Fibroblast of the conjunctiva (primary cell): Measurements from ENCODE around the gene PCP4.
"Not testable (repeated sequence)": the region's sequence is repeated elsewhere in the genome, so short reads cannot be mapped to it uniquely, and the experiment has no call there.

Experiments
- DNase-seq: peaks from one replicate; pipeline ENCODE4 v3.0.0-alpha.2; 2010; ENCODE audit warnings: low read depth

PCP4 gene

GRCh38 chr21:39866093-39866492 lies 1.1 kb upstream of the PCP4 start:
- no peak for DNase-seq

- DNase-seq: no peak
Measured at GRCh38 chr21:39869141-39869818, 2.0 kb downstream of the PCP4 start.

- DNase-seq: no peak
Measured at GRCh38 chr21:39873687-39874086, 6.4 kb downstream of the PCP4 start.

- DNase-seq: no peak
Measured at GRCh38 chr21:39874206-39874605, 7.0 kb downstream of the PCP4 start.

- no peak for DNase-seq
Measured at GRCh38 chr21:39874759-39875158, 7.5 kb downstream of the PCP4 start.

GRCh38 chr21:39881661-39882060 lies 14.4 kb downstream of the PCP4 start:
- no peak for DNase-seq

GRCh38 chr21:39882151-39882838 lies 15.1 kb downstream of the PCP4 start:
- DNase-seq: no peak

- no peak for DNase-seq
Measured at GRCh38 chr21:39882839-39883195, 15.6 kb downstream of the PCP4 start.

- DNase-seq: no peak
Measured at GRCh38 chr21:39885119-39885848, 18.0 kb downstream of the PCP4 start.

- DNase-seq: no peak
Measured at GRCh38 chr21:39888848-39889247, 21.6 kb downstream of the PCP4 start.

GRCh38 chr21:39891111-39891510 lies 23.9 kb downstream of the PCP4 start:
- DNase-seq: no peak

- DNase-seq: not testable (repeated sequence)
Measured at GRCh38 chr21:39891863-39892262, 24.6 kb downstream of the PCP4 start.

GRCh38 chr21:39900491-39900890 lies 33.3 kb downstream of the PCP4 start:
- no peak for DNase-seq

GRCh38 chr21:39900911-39901310 lies 33.7 kb downstream of the PCP4 start:
- DNase-seq: no peak

- DNase-seq: no peak
Measured at GRCh38 chr21:39902986-39903385, 35.7 kb downstream of the PCP4 start.

GRCh38 chr21:39904457-39904856 lies 37.2 kb downstream of the PCP4 start:
- DNase-seq: no peak

GRCh38 chr21:39908265-39908923 lies 41.2 kb downstream of the PCP4 start:
- no peak for DNase-seq

- no peak for DNase-seq
Measured at GRCh38 chr21:39911286-39912199, 44.3 kb downstream of the PCP4 start.

- DNase-seq: no peak
Measured at GRCh38 chr21:39913706-39914305, 46.6 kb downstream of the PCP4 start.

GRCh38 chr21:39915881-39916280 lies 48.6 kb downstream of the PCP4 start:
- DNase-seq: no peak

GRCh38 chr21:39918558-39918957 lies 51.3 kb downstream of the PCP4 start:
- no peak for DNase-seq
